NCI-H2196 treated with DMSO at 0.1 percent for 48 hours (cell line): Measurements from ENCODE around the gene HDAC9.
"Not testable (repeated sequence)": the region's sequence is repeated elsewhere in the genome, so short reads cannot be mapped to it uniquely, and the experiment has no call there.

Experiments
- DNase-seq: peaks from one replicate; lab custom pipeline; 2025; ENCODE audit not compliant: unreplicated experiment; lab: John Stamatoyannopoulos, UW

Gene HDAC9

GRCh38 chr7:18702071-18702829 is 206.7 kb downstream of the HDAC9 start:
- DNase-seq: no peak

- DNase-seq: no peak
Measured at GRCh38 chr7:18703685-18704084, 208.1 kb downstream of the HDAC9 start.

GRCh38 chr7:18706670-18707069 is 211.1 kb downstream of the HDAC9 start:
- DNase-seq: no peak

GRCh38 chr7:18708204-18708603 is 212.7 kb downstream of the HDAC9 start:
- DNase-seq: no peak

- no peak for DNase-seq
Measured at GRCh38 chr7:18715988-18716387, 220.4 kb downstream of the HDAC9 start.

GRCh38 chr7:18721429-18721828 is 225.9 kb downstream of the HDAC9 start:
- no peak for DNase-seq

- no peak for DNase-seq
Measured at GRCh38 chr7:18724318-18724717, 228.8 kb downstream of the HDAC9 start.

GRCh38 chr7:18727115-18727870 is 231.7 kb downstream of the HDAC9 start:
- DNase-seq: no peak

GRCh38 chr7:18736012-18736411 is 240.5 kb downstream of the HDAC9 start:
- not testable (repeated sequence) for DNase-seq

- DNase-seq: no peak
Measured at GRCh38 chr7:18740579-18740988, 245.0 kb downstream of the HDAC9 start.

- no peak for DNase-seq
Measured at GRCh38 chr7:18753972-18754610, 258.5 kb downstream of the HDAC9 start.

- no peak for DNase-seq
Measured at GRCh38 chr7:18754766-18755165, 259.2 kb downstream of the HDAC9 start.

GRCh38 chr7:18755793-18756192 is 260.2 kb downstream of the HDAC9 start:
- DNase-seq: no peak

GRCh38 chr7:18756378-18757050 is 261.0 kb downstream of the HDAC9 start:
- no peak for DNase-seq

- no peak for DNase-seq
Measured at GRCh38 chr7:18760046-18760445, 264.5 kb downstream of the HDAC9 start.

GRCh38 chr7:18760631-18761445 is 265.3 kb downstream of the HDAC9 start:
- DNase-seq: no peak

GRCh38 chr7:18762189-18762588 is 266.6 kb downstream of the HDAC9 start:
- DNase-seq: no peak

GRCh38 chr7:18768256-18768655 is 272.7 kb downstream of the HDAC9 start:
- no peak for DNase-seq

GRCh38 chr7:18770154-18770811 is 274.7 kb downstream of the HDAC9 start:
- no peak for DNase-seq

- no peak for DNase-seq
Measured at GRCh38 chr7:18770822-18771221, 275.3 kb downstream of the HDAC9 start.
